GM18858 (cell line): ENCODE measurements around the gene FHOD3.

Source experiments
- ATAC-seq: cut with Tn5 transposase; IDR thresholded peaks from one replicate; pipeline ENCODE4 v1.9.1; 2021; ENCODE audit not compliant: unreplicated experiment

Gene FHOD3

DNA sequence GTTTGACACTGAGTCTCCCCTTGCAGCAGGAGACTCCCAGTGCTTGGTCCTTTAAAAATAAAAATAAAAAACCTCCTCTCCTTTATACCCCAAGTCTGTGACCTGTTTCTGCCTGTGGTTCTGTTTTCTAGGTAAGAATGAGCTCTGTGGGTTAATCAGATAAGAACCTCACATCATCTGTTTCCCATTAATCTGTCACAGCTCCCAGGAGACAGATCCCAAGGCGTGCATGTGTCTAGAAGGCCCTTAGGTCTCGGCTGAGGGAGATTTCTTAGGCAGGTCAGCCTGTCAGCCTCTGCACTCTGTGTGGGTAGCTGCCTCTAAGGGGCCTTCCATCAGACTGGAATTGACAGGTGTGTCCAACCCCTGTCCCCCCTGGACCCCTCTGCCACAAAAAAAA, 80.7 kb downstream of the FHOD3 start:
- ATAC-seq: no peak

DNA sequence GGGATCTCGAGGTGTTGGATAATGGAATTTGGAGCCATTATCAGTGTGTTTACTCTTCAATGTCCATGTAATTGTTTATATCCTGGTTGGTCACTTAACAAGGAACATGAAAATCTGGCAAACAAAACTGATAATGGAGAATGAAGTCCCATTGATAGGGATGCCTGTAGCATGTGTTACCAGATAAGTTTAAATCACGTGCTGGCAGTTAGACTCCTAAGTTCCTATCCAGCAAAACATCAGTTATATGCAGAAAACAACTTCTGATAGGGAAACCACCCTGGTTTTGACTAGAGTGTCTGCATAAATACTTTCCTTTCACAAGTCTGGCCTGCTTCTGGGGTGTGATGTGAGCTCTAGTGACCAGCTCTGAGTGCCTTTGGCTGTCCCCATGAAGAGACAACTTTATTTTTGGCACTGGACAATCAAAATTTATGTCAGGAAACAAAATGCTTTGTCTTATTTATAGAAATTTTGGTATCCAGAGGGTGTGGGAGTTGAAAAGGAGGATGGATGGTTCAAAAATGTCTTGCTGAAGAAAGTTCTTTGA, 82.0 kb downstream of the FHOD3 start:
- ATAC-seq: no peak

DNA sequence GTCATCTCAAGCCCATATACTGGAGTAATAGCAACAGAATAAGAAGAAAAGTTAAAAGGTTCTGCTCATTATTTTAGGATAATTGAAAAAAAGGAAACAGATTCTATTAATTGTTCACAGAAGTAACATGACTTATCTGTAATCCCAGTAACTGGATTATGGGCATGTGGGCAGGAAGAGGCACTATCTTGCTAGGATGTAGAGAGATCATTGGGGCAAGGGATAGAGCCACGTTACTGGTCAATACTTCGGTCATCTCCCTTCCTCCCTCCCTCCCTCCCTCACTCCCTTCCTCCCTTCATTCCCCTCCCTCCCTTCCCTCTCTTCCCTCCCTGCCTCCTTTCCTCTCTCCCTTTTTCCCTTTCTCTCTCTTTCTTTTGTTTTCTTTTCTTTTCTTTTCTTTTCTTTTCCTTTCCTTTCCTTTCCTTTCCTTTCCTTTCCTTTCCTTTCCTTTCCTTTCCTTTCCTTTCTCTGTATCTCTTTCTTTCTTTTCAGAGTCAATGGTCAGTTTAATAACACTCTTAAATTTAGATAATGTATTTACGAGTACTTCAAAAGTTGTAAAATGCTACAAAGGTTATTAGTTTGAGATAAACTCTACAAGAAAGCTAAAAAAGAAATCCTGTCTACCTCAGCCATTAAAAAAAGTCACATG, 82.8 kb downstream of the FHOD3 start:
- no peak for ATAC-seq

DNA sequence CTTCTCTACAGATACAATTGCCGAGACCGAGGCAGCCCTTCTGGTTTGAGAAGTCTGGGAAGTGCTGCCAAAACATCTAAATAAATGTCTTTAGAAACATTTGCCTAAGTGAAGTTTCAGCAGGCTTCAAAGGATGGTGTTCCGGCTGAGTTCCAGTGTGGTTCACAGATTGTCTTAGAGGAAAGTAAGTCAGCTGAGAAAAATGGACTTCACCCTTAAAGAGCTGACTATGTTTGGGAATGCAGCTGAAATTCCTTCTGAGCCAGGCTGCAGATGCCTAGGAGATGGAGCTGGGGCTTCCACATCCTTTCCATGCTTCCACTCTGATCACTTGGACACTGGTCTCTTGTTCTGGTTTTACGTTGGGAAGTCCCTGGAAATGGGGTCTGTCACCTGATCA, 83.6 kb downstream of the FHOD3 start:
- no peak for ATAC-seq

DNA sequence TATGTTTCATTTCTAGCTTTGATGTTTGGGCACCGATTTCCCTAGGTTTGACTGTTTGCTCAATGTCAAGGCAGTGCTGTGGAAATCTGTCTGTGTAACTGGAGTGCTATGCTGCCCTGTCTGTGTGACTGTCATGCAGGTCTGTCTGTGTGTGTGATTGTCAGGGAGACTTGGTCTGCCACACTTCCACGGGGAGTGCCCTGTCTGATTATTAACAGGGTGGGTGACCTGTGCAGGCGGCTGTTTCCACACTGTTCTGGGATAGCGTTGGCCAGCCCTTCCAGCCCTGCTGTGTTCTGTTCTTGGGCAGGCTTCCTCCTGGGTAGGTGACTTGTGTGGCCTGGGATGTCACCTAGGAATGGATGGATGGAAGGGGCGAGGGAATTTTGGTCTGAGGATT, 85.3 kb downstream of the FHOD3 start:
- ATAC-seq: no peak

DNA sequence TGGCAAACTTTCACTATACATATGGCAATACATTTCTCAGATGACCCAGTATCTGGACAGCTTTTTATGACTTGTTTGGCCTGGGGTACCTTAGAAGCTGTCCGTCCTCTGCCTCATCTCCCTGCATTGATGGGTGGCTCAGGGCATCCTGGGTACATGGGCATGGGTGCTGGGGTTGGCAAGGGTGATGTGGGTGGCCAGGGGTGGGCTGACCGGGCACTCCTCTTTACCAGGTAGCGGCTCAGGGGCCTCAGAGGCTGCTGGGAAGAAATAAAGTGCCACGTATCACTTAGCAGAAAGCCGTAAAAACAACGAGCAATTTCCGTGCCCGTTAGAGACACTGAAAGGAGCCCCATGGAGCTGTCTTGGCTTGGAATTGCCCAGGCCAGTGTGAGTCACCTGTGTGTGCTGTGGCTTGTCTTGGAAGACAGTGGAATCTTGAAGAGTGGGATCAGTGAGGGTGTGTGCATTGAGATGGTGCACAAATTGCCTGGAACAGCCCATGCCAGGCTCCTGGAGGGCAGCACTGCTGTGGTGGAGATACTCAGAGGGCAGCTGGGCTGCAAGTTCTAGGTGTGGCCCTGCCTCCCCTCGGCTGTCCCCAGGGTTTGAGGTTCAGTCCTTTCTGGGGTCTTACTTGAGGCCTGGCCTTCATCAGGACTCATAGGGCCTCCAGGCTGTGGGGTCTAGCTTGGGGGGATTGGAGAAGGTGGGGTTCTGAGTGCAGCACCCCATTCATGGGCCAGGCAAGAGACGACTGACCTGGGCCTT, 88.8 kb downstream of the FHOD3 start:
- ATAC-seq: no peak

DNA sequence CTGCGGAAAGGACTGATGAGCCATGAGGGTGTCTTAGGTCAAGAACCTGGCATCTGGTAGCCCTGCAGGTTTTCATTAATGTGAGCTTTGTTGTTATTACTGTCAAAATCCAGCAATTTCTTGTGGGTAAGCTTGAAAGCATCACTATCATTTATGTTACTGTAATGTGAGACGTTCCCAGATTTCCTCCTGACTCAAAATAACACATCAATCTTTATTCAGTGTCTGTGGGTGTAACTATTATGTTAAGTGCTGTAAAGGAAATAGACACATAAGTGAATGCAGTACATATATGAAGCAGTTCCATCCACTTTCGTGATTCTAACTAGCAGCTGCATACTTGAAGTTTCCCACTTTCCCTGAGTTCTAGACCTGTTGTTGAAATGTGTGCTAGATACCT, 89.8 kb downstream of the FHOD3 start:
- no peak for ATAC-seq

DNA sequence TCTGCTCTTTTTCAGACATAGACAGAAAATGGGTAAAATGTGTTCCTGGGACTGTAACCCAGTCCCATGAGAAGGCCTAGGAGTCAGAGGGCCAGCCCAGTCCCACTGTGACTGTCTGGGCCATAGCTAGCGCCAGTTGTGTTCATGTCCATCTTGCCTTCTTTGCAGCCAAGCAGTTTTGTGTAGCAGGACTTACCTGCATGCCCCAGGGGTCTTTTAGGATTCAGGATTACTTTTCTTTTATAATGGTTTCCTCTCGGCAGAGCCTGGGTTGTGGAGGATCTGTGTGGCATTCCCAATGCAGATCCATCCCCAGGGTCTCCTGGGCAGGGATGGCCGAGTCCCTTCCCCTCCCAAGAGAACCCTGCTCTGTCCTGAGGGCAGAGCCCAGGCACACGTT, 90.8 kb downstream of the FHOD3 start:
- no peak for ATAC-seq

DNA sequence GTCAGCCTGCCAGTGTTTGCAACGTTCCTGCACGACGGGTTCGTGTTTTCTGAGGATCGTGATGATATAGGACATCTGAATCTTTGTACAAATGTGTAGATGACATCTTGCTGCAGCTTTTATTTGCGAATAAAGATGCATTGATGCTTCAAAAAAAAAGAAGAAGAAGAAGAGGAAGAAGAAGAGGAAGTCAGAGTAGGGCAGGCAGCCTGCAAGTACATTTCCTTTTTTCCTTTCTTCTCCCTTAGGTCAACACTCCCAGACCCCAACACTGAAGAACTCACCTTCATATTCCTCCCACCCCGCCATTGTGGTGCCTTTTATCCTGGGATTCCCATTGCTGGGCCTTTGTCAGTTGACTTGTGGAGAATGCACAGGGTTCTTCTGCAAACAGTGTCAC, 91.5 kb downstream of the FHOD3 start:
- no peak for ATAC-seq

DNA sequence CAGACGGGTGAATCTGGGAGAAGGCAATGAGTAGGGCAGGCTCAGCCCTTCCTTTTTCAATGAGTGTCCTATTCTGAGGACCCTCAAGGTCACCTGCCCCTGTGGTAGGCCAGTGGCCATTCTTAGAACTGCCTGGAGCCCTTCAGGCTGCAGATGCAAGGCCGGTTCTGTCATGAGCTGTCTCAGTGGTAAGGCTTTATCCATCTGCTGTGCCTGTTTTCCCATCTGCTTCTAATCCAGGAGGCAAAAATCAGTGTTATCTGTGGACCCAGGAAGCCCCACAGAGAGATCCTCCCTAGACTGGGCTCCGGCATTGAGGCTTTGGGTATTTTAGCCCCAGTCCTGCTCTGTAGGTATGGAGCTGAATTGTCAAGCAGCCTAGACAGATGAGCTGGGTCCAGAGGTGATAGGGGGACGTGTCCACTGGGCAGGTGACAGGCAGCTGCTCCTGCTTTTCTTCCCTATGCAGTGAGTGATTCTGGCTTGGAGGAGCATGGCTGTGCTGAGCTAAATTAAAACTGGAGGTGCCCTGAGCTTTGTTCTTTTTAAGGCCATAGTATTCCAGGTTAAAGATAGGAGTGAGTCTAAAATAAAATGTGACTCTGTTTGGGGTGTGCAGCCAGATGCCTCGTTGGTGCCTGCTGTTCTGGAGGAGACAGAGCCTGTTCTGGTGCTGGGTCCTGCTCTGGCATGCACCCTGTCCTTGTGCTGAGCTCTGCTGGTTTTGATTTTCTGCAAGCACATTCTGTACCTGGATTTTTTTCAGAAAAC, 92.5 kb downstream of the FHOD3 start:
- ATAC-seq: no peak

DNA sequence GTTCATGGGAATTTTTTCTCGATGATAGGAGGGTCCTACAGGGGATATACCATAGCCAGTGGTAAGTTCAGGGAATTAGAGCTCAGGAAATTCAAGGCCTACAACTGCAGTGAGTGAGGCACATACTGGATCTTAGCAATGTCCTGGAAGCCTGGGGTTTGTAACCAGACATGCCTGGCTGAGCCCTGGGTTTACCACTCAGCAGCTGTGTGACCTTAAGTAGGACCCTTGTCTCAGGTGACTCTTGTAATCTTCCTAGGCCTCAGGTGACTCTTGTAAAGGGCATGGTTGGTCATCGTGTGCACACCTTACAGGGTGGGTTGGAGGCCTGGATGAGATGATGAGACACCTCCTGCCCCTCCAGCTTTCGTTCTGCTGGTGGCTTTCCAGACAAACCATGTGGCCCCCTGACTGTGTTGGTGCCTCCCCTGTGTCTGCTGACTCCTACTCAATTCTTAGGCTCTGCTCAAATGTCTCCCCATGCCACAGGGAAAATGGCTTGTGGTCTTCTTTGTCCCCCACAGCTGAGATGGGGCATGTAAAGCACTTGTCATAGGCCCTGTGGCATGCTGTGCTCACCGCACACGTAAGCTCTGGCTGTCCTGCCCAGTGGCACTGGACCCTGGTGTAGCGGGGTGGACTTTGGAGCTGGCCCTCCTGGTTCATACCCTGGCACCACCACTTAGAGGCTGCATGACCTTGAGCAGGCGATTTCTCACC, 94.1 kb downstream of the FHOD3 start:
- ATAC-seq: no peak

DNA sequence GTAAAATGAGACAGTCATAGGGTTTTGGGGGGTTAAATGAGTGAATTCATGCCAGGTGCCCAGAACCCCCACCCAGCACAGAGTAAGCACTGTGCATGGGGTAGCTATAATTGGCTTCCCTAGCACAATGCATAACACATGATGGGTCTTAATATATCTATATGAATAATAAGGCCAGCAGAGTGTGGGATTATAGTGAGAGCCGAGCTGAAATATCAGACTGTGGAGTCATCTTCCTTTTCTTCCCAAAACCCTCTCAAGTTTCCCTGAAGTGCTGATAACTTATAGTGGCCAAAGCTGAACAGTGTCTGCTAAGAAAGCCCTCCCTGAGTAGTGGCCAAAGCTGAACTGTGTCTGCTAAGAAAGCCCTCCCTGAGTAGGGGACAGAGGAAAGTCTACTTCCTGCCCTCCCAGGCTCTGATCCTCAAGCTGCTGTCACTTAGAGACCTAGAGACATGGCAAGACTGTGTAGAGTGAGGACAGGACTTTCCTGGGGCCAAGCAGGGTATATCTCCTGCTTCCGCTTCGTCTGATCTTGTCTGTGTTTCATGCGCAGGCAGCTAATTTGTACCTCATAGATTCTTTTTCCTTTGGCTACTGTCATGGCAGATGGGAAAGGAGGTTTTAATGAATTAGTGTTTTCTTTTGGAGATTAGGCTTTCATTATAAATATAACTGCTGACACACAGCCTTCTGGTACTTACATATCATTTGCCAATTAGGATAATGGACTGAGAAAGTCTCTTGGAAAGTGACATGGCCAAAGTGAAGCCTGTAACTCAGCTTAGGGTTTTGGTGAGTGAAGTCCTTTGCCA, 94.9 kb downstream of the FHOD3 start:
- no peak for ATAC-seq

DNA sequence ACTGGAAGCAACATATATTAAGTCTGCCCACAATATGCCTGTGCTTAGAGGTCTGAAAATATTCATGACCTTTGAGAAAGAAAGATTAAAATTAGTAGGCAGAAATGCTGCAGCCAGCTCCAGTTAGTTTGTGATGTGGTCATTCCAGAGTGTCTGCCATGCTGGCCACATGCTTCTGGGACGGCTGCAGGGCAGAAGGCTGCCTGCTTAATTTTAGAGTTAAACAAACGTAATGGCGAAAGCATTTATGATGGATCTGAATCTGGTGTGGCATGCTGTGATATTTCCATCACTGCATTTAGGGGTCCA, 95.4 kb downstream of the FHOD3 start:
- no peak for ATAC-seq

DNA sequence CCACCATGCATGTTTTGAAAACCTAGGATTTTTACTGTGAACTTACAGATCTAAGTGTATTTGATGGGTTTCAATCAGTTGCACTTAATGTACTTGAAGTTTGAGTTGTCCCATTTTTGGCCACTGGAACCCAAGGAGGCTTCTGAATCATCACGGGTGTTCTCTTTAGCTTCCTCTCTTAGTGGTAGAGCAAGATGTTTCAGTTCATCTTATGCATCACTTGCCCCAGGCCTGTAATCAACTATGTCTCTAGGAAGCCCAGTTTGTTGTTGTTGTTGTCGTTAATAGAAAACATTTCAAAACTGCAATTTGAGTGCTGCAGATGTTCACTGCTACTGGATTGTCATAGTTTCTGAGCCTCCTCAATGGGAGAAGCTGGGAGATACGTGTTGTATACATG, 97.0 kb downstream of the FHOD3 start:
- ATAC-seq: no peak

DNA sequence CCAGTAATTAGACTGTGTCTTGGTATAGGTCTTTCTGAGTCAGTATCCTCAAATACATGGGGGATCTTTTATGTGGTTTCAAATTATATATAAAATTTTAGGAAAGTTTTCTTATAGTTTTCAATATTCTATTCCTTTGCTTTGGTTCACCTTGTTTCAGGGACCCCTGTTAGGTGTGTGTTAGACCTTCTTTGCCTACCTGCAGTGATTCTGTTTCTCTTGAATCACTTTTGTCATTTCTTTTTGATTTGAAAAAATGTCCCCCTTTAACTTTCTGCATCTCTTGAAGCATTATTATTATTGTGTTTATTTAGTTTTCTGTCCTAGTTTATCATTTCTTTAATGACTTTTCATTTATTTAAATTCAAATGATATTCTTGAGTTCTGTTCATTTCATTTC, 98.7 kb downstream of the FHOD3 start:
- no peak for ATAC-seq

DNA sequence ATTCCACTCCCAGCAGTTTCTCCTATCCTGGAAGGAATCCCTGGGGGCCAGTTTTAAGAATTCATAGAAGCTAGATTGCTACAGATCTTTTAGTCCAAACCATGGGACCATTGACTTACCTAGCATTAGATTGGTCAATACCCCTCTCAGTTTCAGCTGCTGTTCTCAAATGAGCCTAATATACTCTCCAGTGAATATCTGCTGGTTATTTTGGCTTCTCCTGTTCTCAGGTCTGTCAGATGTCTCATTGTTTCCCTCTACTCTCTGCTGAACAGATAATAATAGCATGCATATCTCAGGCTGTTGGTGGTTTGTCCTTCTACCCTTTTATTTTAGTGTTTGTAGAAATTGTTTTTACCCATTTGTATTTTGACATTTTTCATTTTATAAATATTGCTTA, 99.5 kb downstream of the FHOD3 start:
- no peak for ATAC-seq

DNA sequence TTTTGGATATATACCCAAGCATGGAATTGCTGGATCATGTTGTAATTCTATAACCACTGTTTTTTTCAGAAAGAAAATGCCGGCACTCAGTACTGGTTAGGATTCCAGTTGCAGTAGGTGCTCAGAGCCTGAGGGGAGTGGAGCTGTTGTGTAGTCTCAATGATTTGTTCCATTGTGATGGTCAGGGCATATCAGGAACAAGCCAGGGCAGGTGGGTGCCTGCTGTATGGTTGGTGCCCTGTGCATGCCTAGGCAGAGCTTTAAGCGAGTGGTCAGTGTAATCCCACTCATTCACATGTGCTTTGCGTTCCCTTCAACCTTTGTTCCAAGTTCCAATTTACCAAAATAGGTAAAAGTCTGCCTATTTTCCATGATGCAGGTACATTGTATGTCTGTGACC, 100.9 kb downstream of the FHOD3 start:
- no peak for ATAC-seq

DNA sequence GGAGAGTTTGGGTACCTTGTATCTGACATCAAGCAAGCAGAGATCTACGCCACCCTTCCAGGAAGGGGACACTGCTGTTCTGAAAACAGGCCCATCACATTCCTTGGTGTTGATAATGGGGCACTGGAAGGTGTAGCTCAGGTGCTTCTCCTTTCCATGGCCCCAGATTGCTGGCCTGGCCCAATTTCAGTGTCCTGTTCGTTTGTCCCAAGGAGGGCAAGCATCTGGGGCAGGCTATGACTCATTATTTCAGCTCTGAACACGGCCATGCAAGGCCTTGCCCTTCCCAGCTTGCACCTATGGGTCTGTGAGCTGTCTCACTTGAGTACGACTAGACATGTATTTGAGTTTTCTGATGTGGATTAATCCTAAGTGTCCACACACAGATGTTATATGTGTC, 101.5 kb downstream of the FHOD3 start:
- ATAC-seq: no peak

DNA sequence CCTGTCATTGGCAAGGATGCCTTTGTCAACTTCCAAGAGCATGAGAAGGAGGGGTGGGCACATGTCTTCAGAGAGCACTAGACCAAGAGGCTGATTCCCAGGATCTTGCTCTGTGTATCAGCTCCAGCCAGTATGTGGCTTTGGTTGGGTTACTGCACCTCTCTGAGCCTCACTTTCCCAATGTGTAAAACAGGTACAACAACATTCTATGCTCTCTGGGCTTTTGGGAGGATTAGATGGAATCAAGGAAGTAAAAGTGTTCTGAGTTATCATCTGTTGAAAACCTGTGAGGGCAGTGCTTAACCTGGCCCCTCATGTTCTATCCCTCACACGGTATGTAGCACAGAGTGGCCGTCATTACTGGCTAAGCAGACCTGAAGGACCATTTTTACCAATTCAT, 103.9 kb downstream of the FHOD3 start:
- ATAC-seq: no peak

DNA sequence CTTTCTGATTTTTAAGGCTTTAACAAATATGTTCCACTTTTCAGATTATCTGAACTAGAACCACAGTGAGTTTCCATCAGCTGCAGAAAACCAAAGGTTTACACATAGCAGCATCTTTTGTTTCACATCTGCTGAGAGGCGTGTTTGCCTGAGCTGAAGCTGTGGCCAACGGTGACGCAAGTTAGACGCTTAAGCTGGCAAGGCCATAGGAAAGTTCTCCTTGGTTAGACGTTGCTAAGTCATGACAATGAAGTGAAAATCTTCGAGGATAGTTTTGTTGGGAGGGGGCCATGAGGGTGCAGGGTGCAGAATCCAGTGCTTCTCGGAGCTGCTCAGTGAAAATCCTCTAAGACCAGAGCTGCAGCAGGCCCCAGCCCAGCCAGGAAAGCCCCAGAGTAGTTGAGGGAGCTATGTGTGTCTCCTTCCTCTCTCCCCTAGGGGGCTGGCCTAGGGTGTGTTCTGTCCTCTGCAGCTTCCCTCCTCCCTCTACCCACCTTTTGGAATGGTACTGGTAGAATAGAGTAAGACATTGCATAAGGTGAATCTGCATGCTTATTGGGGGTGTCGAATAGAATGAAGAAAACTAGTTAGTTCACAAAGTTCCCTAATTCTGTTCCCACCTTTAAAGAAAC, 105.4 kb downstream of the FHOD3 start:
- ATAC-seq: no peak
